ENCODE results near the gene HSD17B1. TPM values are rescaled to one million over a fixed set of nuclear protein-coding genes. Genes with fewer than 3 reads are reported as not detected.
"Not testable (repeated sequence)": the region's sequence is repeated elsewhere in the genome, so short reads cannot be mapped to it uniquely, and the experiment has no call there.

The HSD17B1 gene
- total RNA-seq, 1 experiment from 2014 or later, result 0.60 TPM

DNA sequence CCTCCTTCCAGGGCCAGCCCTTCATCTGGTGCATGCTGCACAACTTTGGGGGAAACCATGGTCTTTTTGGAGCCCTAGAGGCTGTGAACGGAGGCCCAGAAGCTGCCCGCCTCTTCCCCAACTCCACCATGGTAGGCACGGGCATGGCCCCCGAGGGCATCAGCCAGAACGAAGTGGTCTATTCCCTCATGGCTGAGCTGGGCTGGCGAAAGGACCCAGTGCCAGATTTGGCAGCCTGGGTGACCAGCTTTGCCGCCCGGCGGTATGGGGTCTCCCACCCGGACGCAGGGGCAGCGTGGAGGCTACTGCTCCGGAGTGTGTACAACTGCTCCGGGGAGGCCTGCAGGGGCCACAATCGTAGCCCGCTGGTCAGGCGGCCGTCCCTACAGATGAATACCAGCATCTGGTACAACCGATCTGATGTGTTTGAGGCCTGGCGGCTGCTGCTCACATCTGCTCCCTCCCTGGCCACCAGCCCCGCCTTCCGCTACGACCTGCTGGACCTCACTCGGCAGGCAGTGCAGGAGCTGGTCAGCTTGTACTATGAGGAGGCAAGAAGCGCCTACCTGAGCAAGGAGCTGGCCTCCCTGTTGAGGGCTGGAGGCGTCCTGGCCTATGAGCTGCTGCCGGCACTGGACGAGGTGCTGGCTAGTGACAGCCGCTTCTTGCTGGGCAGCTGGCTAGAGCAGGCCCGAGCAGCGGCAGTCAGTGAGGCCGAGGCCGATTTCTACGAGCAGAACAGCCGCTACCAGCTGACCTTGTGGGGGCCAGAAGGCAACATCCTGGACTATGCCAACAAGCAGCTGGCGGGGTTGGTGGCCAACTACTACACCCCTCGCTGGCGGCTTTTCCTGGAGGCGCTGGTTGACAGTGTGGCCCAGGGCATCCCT, 9.3 kb upstream of the HSD17B1 start:
- Histone ChIP-seq H3K36me3 (ENCODE audit: insufficient read depth, low read length, poor library complexity, severe bottlenecking) (no peaks in the 10 kb centered on the region), H3K4me1 (ENCODE audit: insufficient read depth, low read length, poor library complexity, severe bottlenecking) (no peaks in the 10 kb centered on the region), H3K27me3 (replicated peaks; ENCODE audit: insufficient read depth, low read depth, low read length, poor library complexity) (no peaks in the 10 kb centered on the region), H3K9me3 (ENCODE audit: low read depth, low read length, poor library complexity, severe bottlenecking) (no peaks in the 10 kb centered on the region), H3K4me3 (ENCODE audit: low read depth, low read length, poor library complexity, severe bottlenecking) (no peak overlapping the region), H3K27ac (ENCODE audit: low read depth, low read length, poor library complexity, severe bottlenecking) (no peak overlapping the region)
- ChIA-PET POLR2A (ENCODE audit: low non-redundant PET) (no interaction called here), CTCF (no interaction called here)
- no peak for DNase-seq (ENCODE audit: low spot score)
- intact Hi-C loops (cut with micrococcal nuclease; ENCODE audit: unreplicated experiment), result no loop called here
- no TSS peak for BruUV-seq (replicated peaks)
- TF ChIP-seq CTCF (conservative IDR thresholded peaks at IDR 0.05; ENCODE audit: low read depth, low read length) (no peak), EZH2 (IDR thresholded peaks at IDR 0.05; ENCODE audit: borderline replicate concordance, low read depth, low read length, poor library complexity, severe bottlenecking) (no peak)

- CTCF ChIA-PET, result no interaction called here
- BruUV-seq (replicated peaks), result no TSS peak
- no peak overlapping the region for H3K27ac ChIP-seq (ENCODE audit: low read depth, low read length, poor library complexity, severe bottlenecking)
- no peaks in the 10 kb centered on the region for H3K27me3 ChIP-seq (replicated peaks; ENCODE audit: insufficient read depth, low read depth, low read length, poor library complexity)
- H3K4me3 ChIP-seq (ENCODE audit: low read depth, low read length, poor library complexity, severe bottlenecking), result no peak overlapping the region
- H3K9me3 ChIP-seq (ENCODE audit: low read depth, low read length, poor library complexity, severe bottlenecking), result no peaks in the 10 kb centered on the region
- TF ChIP-seq EZH2 (IDR thresholded peaks at IDR 0.05; ENCODE audit: borderline replicate concordance, low read depth, low read length, poor library complexity, severe bottlenecking) (no peak), CTCF (conservative IDR thresholded peaks at IDR 0.05; ENCODE audit: low read depth, low read length) (no peak)
- POLR2A ChIA-PET (ENCODE audit: low non-redundant PET), result no interaction called here
- intact Hi-C loops (cut with micrococcal nuclease; ENCODE audit: unreplicated experiment), result no loop called here
- H3K36me3 ChIP-seq (ENCODE audit: insufficient read depth, low read length, poor library complexity, severe bottlenecking), result no peaks in the 10 kb centered on the region
- DNase-seq (ENCODE audit: low spot score), result no peak
- H3K4me1 ChIP-seq (ENCODE audit: insufficient read depth, low read length, poor library complexity, severe bottlenecking), result no peaks in the 10 kb centered on the region
Measured at GRCh38 chr17:42544874-42545283, 7.8 kb upstream of the HSD17B1 start.

GRCh38 chr17:42545755-42546505, 6.8 kb upstream of the HSD17B1 start:
- H3K27me3 ChIP-seq (replicated peaks; ENCODE audit: insufficient read depth, low read depth, low read length, poor library complexity); H3K27ac ChIP-seq (ENCODE audit: low read depth, low read length, poor library complexity, severe bottlenecking); H3K4me3 ChIP-seq (ENCODE audit: low read depth, low read length, poor library complexity, severe bottlenecking); CTCF ChIA-PET; intact Hi-C loops (cut with micrococcal nuclease; ENCODE audit: unreplicated experiment); H3K9me3 ChIP-seq (ENCODE audit: low read depth, low read length, poor library complexity, severe bottlenecking); H3K36me3 ChIP-seq (ENCODE audit: insufficient read depth, low read length, poor library complexity, severe bottlenecking); POLR2A ChIA-PET (ENCODE audit: low non-redundant PET); BruUV-seq (replicated peaks); DNase-seq (ENCODE audit: low spot score); H3K4me1 ChIP-seq (ENCODE audit: insufficient read depth, low read length, poor library complexity, severe bottlenecking): not testable (repeated sequence)
